Stimulated activated naive CD4-positive, alpha-beta T cell treated with Interleukin-2 at 50 U/mL for 16 hours (primary cell): ENCODE results near the gene MYCBPAP.

ENCODE experiments used
- DNase-seq: peaks from one replicate; lab custom pipeline; 2025; lab: John Stamatoyannopoulos, UW

Gene MYCBPAP

DNA sequence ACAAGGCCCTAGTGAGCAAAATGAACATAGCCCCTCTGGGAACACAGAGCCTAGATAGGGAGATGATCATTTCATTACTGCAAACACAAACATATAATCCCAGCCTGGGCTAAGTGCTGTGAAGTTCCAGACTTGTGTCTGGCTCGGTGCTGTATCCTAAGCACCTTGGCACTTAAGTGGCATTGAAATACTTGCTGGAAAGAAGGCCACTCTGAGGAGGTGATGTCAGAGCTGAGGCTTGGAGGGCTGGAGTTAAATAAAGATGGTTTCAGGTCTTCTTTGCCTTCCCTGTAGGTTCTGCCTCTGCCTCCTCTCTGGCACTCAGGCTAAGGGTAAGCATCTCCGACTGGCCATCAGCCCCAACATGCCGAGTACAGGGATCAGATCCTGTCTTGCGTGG is 49.9 kb downstream of the MYCBPAP start:
- DNase-seq, result no peak

DNA sequence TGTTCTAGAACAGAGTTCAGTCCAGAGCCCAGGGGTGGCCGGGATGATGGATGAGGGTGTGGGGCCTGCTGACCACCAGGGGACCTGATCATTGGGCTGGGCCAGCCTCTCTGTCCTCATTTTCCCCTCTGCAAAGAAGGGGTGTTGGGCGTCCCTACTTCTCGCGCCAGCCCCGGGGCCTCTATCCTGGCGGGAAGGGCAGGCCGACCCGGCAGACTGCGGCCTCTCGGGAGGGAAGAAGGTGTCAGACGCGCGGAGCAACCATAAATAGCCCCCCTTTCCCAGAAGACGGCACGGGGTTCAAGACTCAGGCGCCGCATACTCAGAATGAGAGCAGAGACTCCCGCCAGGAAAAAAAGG is 50.3 kb downstream of the MYCBPAP start:
- no peak for DNase-seq

DNA sequence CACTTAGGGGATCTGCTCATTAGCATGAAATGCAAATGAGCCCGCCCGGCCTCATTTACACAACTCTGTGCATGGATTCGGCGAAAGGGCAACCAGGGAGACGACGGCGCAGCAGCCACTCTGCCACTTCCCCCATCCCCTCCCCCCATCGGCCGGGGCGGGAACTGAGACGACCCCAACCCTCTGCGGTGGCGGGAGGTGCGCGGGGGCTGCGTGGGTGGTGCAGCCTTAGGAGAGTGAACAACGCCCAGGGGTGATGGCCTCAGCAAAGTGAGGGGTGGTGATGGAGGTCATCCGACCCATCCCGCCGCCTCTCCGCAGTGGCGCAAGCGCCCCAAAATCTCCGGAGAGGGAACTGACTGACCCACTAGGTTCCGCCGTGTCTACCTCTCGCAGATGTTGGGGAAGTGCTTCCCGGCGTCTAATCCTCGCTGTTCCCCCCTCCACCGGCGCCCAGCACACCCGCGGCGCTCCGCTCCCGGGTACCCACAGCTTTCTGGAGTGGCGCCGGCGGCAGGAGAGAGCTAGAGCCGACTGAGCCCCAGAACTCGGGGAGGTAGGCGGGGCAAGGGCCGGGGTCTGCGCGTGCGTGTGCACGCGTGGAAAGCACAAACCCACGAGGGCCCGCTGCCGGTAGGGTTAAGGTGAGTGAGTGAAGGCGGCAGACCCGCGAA is 50.8 kb downstream of the MYCBPAP start:
- no peak for DNase-seq

DNA sequence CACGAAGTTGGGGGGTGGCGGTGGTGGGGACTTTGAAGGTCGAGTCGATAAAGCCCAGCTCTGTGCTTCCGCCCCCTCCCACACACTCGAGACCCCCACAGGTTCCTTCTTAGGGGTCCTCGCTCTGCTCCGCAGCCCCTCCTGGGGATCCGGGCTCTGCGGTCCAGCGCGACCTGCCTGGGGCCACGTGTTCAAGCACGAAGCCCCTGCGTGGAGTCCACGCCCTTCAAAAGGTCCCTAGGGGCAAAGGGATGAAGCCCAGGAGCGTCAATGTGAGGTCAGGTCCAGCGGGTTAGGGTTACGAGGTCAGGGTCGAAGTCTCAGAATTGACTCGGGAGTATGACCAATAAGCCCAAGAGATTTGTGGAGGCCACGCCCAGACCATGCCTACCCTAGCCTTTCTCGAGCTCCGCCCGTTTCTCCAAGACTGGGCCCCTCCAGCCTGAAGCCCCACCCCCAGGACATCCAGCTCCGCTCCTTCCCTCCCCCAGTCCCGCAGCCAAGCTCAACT is 51.5 kb downstream of the MYCBPAP start:
- peak; percentile 22 for DNase-seq

DNA sequence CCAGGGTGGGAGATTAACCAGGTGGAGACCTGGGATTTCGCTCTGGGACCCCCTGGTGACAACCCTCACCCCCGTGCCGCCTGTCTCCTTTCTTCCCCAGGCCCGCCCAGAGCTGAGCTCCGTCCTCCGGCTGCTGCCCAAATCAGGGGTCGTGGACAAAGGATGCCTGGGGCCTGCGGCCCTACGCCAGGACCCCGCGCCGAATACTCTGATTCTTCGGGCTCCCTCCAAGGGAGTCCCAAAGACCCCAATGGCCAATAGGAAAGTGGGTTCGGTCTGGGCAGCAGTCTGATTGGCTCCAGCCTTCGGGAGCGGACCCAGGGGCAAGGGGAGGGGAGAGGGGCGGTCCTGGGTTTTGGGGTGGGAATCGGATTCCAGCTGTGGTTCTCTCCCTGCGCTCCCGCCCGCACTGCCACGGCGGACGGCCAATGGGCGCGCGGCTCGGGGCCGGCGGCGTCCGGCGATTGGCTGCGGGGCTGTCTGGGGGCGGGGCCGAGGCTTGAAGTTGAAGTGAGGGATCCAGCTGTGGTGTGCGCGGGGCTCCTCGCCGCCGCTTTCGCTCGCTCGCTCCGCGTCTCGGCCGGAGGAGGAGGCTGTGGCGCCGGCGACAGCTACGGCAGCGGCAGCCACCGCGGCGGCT is 52.1 kb downstream of the MYCBPAP start, which contains the start of gene CACNA1G:
TSS of gene CACNA1G (plus strand) at position 531 of the 640 bp plus-strand sequence. CDS start 745 bp downstream, outside the sequence.
- DNase-seq, result peak; percentile 85

DNA sequence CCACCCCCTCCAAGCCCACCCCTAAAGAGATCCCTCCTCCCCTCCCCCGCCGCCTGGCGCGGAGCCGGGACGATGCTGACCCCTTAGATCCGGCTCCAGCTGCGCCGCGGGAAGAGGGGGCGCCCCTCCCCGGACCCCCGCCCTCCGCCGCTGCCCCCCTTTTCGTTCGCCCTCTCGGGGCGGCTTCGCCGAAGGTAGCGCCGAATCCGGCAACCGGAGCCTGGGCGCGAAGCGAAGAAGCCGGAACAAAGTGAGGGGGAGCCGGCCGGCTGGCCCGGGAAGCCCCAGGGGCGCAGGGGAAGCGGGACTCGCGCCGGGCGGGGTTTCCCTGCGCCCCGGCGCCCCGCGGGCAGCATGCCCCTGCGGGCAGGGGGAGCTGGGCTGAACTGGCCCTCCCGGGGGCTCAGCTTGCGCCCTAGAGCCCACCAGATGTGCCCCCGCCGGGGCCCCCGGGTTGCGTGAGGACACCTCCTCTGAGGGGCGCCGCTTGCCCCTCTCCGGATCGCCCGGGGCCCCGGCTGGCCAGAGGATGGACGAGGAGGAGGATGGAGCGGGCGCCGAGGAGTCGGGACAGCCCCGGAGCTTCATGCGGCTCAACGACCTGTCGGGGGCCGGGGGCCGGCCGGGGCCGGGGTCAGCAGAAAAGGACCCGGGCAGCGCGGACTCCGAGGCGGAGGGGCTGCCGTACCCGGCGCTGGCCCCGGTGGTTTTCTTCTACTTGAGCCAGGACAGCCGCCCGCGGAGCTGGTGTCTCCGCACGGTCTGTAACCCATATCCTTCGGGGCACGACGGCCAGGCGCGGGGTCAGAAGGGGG is 52.9 kb downstream of the MYCBPAP start:
- no peak for DNase-seq

DNA sequence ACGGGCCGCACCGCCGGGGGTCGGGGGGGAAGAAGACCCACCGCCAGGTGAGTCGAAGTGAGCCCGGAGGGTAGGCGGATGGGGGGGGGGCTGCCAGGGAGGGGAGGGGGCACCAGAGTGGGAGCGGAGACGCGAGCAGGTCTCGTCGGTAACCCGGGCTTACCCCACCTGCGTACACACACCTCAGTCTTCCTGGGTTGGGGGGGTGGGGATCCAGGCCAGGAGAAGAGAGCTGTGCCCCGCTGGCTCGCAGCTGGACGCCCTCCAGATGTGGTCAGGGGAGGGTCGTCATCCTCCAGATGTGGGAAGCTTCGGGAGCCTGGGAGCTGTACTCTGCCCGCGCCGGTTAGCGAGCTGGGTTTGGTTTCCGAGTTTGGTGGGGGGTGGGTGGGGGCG is 53.5 kb downstream of the MYCBPAP start:
- no peak for DNase-seq

DNA sequence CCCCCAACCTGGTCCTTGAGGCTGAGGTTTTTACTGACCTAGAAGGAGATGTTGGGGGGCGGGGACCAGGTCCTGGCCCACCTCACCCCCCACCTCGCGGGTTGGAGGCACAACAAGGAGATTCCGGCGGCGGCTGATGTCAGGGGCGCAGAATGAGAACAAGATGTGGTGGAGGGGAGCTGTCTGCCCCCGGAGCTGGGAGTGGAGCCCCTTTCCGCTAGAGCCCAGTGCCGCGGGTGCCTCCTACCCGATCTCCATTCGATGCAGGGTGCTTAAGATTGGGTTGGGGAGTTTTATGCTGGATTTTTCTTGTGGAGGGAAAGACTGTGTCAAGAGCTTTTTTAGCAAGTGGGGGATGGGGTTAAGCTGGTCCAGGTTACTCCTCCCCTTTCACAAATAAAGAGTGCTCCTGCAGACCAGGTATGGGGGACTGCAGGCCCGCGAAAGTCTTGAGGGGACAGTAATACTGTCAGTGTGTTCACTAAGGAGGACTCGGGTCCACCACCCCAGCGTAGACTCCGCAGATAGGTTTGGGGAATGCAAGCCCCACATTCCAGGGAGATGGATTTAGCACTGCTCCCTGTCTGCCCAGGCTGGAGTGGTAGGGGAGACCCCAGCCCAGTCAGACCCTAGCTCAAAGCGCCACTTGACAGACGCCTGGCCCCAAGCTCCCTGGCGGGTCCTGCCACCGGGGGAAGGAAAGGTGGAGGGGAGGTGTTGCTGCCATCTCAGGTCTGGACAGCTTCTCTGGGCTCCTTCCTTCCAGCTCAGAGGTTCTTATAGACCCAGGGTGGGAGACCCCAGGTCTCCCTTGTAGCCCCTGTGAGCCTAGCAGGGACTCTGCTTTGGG is 54.2 kb downstream of the MYCBPAP start:
- DNase-seq, result no peak

DNA sequence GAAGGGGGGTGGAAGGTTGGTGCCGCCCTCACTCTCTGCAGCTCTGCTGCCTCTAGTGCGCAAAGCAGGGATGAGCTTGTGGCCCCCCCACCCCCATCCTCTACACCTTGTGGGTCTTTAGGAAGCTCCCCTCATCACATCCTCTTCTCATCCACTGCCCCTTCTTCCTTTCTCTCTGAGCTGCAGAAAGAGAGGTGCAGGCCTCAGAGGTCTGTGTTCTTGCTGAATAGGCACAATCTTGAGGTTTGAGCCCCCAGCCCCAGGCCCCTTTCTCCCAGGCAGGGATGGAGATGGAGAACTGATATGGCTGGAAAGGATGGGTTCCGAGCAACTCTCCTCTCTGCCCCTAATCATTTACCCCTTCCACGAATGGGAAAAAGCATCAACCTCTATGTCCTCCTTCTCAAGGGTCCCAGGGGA is 54.9 kb downstream of the MYCBPAP start:
- no peak for DNase-seq

DNA sequence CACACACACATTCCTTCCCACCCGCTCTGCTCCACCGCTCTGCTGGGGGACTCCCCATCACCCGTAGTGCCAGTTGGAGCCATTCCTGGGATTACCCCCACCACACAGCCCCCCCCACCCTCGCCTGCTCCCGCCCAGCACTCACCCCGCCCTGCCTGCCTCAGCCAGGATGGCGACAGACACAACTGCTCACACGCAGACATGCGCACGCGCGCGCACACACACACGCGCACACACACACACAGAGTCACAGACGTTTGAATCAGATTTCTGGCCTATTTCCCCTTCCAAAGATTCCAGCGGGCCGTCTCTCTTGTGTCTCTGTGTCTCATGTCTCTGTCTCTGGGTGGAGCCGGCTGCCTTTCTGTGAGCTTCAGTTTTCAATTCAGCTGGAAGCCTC is 56.7 kb downstream of the MYCBPAP start:
- no peak for DNase-seq

DNA sequence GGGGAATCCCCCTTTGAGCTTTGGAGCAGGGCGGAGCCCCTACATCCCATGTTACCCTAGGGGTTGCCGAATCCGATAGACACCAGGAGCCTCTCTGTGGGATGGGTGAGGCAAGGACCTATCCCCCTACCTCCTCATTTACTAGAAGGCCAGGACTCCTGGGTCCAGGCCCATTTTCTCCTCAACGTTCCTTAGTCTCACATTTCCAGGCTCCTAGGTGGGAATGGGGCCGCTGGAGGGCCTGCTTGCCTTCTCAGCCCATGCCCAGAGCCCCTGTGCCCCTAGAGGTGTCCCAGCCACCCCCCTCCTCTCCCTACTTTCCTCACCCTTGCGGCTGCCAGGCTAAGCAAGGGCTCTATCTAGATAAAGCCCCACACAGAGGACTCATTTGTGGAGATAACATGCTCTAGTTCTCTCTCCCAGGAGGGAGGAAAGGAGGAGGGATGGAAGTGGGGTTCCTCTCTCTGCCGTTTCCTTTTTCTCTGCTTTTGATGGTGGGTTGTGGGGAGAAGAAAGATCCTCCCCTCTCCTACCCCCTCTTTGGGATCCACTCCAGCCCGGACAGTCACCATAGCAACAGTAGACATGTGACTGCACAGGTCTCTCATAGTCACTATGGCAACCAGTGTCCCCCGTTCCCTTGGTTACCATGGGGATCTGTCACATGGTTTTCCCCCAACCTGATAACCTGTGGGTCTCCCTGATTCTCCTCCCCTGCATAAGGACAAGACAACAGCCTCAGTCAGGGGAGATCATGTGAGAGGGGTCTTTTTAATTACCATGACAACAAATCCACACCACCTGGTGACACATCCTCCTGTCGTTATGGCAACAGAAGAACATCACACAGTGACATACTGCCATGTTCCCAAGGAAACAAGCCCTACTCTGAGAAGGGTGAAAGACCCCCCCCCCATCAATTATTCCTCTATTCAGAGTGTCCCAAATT is 57.4 kb downstream of the MYCBPAP start:
- no peak for DNase-seq

DNA sequence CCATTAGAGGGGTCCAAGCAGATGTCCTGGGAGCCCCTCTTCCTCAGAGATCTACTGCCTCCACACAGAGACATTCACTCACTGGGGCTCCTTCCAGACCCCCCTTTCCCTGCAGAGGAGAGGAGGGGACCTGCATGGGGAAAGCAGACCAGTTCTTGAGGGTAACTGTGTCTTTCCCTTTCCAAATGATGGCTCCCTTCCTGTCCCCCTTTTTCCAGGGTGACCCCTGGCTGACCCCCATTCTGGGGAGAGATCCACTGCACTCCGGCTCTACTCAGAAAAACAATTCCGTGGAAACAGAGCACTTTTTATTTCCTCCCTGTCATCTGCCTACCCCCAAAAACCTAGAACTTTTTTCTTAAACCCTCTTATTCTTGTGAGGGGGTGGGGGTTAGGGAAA is 58.6 kb downstream of the MYCBPAP start:
- DNase-seq, result no peak

DNA sequence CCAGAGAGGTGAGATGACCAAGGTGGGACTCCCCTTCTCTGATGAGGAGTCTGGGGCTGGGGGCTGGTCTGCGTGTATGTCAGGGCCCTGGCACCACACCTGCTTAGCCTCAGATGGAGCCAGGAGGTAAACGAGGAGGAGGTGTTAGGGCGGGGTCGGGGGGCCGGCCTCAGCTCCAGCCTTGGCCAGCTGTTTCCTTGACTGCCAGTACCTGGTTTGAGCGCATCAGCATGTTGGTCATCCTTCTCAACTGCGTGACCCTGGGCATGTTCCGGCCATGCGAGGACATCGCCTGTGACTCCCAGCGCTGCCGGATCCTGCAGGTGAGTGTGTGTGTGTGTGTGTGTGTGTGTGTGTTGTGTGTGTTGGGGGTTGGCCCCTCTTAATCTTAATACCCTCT is 60.4 kb downstream of the MYCBPAP start:
- DNase-seq, result no peak

DNA sequence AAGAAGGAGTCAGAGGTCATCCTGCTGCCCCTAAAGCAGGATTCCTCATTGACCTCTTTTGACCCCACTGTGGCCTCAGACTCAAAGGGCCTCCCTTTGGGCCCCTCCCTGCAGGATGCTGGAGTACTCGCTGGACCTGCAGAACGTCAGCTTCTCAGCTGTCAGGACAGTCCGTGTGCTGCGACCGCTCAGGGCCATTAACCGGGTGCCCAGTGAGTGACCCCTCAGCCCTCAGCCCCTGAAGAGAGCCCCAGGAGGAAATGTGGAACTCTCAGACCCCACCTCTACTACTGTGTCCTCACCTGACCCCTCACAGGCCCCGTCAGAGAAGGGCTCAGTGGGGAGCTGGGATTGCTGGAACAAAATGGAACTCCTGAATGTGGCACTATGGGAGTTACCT is 61.4 kb downstream of the MYCBPAP start:
- DNase-seq, result no peak

DNA sequence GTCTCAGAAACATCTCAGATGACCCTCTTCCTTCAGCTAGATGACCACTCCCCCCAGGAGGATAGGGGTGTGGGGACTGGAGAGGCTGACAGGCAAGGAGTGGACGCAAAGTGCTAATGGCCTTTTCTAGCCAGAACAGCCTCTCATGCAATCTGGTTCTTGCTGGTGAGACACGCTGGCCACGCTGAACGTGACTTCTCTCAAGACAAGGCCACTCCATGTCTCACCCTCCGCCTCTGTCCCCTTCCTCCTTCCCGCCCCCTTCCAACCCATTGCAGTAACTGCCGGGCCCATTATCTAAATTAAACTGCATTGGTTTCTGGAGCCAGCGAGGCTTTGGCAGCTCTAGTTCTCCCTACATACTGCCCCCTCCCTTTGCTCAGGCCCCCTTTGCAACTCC is 61.8 kb downstream of the MYCBPAP start:
- DNase-seq, result no peak

DNA sequence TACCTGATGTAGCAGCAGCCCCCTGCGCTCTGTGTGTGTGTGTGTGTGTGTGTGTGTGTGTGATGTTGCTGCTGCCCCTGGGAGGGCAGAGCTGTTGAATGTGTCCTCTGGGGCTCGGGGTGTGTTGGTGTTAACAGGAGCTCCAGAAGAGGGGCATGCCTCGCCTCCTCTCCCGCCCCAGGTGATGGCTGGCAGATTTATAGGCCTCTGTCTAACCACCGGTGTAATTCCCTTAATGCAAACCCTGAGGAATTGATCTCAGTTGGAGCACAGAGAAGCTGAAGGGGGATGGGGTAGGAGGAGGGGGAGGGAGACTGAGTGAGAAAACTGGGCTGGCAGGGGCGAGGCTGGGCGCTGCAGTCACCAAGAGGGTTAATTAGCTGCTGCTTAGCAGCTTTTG is 62.3 kb downstream of the MYCBPAP start:
- DNase-seq, result no peak

DNA sequence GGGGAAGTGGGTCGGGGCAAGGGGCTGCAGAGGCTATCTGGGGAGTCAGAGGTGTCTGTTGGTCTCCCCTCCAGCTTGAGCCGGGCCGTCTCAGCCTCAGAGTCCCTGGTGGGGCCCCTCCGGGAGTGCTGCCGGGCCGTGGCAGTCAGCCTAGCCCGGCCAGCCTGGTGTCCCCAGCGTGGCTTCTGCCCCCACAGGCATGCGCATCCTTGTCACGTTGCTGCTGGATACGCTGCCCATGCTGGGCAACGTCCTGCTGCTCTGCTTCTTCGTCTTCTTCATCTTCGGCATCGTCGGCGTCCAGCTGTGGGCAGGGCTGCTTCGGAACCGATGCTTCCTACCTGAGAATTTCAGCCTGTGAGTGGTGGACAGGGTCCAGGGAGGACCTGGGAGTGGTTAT is 63.4 kb downstream of the MYCBPAP start:
- no peak for DNase-seq

DNA sequence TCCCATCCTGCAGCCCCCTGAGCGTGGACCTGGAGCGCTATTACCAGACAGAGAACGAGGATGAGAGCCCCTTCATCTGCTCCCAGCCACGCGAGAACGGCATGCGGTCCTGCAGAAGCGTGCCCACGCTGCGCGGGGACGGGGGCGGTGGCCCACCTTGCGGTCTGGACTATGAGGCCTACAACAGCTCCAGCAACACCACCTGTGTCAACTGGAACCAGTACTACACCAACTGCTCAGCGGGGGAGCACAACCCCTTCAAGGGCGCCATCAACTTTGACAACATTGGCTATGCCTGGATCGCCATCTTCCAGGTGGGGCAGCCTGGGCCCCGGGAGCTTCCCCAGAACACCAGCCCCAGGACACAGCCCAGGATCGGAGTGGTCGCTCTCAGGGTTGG is 64.3 kb downstream of the MYCBPAP start:
- no peak for DNase-seq

DNA sequence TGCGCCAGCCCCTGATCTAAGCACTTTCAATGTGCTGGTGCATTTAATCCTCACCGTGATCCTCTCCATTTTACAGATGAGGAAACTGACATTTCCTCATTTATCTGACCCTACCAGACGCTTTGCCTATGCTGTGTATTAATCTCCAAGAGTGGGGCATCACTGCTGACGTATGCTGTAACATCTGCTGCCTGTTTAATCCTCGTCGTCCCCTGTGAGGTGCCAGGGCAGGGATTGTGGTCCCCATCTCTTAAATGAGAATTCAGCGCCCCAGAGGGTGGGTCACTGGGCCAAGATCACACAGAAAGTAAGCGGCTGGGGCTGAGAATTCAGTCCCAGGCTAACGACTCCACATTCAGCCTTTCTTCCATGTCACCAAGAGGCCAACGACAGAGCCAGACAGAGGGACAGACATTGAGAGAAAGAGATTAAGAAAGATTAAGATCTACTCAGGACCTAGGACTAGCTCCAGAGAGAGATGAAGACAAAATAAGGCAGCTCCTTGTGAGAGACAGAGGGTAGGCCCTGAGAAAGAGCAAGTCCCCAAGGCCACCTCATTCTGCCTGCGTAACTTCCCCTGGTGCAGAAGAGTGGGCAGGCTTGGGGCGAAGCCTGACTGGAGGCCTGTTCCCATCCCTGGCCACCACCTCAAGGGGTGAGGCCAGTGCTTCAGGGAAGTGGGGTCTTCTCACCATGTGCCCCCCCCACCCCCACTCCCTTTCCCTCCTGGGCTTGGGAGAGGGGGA is 65.8 kb downstream of the MYCBPAP start:
- DNase-seq, result no peak

DNA sequence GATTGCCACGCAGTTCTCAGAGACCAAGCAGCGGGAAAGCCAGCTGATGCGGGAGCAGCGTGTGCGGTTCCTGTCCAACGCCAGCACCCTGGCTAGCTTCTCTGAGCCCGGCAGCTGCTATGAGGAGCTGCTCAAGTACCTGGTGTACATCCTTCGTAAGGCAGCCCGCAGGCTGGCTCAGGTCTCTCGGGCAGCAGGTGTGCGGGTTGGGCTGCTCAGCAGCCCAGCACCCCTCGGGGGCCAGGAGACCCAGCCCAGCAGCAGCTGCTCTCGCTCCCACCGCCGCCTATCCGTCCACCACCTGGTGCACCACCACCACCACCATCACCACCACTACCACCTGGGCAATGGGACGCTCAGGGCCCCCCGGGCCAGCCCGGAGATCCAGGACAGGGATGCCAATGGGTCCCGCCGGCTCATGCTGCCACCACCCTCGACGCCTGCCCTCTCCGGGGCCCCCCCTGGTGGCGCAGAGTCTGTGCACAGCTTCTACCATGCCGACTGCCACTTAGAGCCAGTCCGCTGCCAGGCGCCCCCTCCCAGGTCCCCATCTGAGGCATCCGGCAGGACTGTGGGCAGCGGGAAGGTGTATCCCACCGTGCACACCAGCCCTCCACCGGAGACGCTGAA is 67.5 kb downstream of the MYCBPAP start:
- no peak for DNase-seq
